GM21529 (cell line): ENCODE data around the gene IL17B.
A peak's percentile ranks its signal among the peaks of the same experiment; 100 is the strongest.
"Not testable (repeated sequence)": the region's sequence is repeated elsewhere in the genome, so short reads cannot be mapped to it uniquely, and the experiment has no call there.

ENCODE experiments used
- ATAC-seq: cut with Tn5 transposase; IDR thresholded peaks from one replicate; pipeline ENCODE4 v1.9.1; 2021; ENCODE audit not compliant: unreplicated experiment

The IL17B gene

DNA sequence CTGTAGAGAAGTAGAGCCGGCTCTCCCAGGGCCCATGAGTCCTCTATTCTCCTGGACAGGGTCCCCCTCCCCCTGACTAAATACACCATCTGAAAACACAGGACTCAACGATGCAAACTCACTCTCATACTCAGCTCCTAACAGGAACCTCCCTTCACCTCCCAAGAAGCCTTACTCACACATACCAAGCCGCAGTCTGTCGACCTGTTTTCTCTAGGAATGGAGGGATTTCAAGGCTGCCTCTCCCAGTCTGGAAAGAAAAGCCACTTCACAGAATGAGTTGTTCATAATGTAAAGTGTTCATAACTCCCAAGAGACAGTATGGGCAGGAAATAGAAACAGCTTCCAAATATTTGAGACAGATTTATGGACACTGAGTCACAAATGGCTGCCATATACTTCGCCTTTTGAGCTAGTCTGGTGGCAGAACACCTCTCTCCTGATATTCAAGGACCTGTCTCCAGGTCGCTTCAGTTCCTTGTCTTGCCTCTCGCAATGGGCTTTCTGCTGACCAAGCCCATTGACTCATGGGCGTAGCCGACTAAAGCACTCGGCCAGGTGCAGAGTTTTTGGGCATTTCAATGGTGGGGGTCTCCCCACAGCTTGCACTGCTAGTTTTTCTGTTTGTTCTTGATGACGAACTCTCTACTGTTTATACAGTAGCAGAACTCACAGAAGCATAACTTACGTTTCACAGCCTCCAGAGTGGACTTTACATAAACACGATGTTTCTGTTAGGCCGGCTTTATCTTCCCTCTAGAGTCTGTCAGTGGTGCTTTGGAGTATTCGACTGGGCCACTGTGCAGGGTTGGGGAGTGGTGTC lies 25.0 kb upstream of the IL17B start:
- no peak for ATAC-seq

DNA sequence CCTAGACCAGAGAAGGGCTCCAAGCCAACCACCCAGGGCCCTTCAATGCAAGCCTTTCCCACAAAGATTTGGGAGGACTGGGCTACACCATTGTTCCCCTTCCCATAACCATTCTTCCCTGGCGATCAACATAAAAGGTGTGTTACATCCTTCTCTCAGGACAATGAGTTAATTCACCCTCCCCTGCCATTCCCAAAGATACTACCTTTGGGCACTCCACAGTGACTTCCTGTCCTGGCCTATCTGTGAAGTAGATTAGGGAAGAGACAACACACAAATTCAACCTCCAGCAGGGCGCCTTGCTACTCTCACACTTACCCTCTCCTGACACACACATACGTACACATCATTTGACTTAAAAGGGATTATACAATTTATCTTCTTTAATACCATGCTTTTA lies 23.2 kb upstream of the IL17B start:
- ATAC-seq, result no peak

DNA sequence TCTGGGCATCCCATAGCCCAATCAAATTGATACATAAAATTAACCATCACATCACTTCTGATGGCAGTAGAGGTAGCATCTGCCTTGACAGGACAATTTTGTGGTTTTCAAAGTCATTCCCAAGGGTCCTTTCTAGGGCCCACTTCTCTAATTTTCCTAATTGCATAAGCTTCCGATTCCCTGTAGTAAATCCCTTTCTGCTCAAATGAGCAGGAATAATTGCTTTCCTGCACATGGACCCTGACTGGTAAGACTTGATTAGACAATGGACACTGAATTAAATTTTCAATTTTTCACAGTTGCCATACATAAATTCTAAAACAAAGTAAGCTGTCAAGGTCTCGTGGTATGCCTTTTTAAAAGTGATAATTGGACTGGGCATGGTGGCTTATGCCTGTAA lies 22.0 kb upstream of the IL17B start:
- no peak for ATAC-seq

- ATAC-seq, result no peak
Measured at GRCh38 chr5:149400304-149400703, 21.2 kb upstream of the IL17B start.

DNA sequence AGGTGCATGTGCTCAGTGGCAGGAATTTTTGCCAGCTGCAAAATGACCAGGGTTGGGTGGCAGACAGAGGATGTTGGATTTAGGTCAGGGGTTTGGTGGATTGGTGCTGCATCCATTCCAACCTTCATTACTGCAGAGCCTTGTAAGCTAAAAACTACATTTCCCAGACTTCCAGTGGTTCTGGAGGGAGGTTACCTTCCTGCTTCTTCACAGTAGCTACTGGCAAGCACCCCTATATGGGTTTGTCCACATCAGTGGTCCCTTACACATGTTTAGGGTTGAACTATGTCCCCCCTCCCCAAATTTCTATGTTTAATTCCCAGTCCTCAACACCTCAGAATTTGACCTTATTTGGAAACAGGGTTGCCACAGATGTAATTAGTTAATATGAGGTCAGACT lies 20.7 kb upstream of the IL17B start:
- ATAC-seq, result no peak

DNA sequence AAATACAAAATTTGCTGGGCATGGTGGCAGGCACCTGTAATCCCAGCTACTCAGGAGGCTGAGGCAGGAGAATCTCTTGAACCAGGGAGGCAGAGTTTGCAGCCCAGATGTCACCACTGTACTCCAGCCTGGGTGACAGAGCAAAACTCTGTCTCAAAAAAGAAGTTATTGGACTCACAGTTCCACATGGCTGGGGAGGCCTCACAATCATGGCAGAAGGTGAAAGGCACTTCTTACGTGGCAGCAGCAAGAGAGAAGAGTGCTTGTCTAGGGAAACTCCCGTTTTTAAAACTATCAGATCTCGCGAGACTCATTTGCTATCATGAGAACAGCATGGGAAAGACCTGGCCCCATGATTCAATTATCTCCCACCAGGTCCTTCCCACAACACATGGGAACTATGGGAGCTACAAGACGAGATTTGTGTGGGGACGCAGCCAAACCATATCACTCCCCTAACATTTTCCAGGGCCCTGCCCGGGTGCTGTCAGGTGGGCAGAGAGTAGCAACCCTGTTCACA lies 19.7 kb upstream of the IL17B start:
- ATAC-seq, result not testable (repeated sequence)

DNA sequence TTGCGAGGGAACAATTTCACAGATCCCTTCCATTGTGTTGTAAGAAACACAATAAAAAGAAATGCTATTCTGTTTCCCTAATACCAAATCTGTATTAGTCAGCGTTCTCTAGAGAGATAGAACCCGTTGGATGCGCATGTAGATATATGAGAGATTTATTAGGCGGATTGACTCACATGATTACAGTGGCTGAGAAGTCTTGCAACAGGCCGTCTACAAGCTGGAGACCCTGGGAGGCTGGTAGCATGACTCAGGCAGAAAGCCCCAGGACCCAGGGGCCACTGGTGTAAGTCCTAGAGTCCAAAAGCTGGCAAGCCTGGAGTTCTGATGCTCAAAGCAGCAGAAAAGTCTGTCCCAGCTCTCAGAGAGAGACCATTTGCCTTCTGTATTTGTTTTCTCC lies 18.4 kb upstream of the IL17B start:
- no peak for ATAC-seq

DNA sequence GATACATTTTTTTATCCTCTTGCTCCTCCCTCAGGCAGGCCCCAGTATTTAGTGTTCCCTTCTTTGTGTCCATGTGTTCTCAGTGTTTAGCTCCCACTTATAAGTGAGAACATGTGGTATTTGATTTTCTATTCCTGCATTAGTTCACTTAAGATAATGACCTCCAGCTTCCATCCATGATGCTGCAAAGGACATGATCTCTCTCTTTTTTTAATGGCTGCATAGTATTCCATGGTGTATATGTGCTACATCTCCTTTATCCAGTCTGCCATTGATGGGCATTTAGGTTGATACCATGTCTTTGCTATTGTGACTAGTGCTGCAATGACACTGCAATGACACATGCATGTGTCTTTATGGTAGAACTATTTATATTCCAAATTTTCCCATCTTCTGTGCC lies 15.9 kb upstream of the IL17B start:
- ATAC-seq, result not testable (repeated sequence)

DNA sequence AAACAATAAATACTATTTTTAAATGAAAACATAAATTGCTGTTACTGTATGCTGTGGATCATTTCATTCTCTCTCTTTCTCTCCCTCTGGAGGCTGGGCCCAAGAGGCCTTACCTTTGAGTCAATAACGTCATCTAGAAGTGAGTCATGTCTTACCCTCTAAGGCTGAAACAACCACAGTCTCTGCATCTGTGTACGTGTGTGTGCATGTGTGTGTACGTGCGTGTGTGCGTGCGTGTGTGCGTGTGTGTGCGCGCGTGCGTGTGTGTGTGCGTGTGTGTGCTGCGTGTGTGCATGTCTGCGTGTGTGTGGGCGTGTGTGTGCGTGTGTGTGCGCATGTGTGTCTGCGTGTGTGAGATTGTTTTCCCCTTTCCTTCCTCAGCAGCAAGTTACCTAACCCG lies 13.6 kb upstream of the IL17B start:
- no peak for ATAC-seq

DNA sequence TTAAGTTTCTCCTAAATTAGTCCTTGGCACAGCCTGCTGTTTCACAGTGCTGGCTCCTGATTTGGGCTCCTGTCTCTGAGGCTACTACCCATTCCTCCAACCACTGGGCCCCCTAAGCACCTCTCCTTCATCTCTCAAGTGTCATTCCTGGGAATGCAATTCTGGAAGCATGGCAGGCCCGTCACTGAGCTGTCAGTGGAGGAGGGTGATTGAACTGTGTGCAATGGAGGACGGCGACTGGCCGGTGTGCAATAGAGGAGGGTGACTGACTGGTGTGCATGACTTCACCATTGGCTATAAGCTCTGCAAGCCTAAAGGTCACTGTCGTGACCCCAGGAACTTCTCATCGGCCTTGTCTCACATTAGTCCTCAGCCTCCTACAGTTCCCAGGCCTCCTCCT lies 12.4 kb upstream of the IL17B start:
- ATAC-seq, result no peak

DNA sequence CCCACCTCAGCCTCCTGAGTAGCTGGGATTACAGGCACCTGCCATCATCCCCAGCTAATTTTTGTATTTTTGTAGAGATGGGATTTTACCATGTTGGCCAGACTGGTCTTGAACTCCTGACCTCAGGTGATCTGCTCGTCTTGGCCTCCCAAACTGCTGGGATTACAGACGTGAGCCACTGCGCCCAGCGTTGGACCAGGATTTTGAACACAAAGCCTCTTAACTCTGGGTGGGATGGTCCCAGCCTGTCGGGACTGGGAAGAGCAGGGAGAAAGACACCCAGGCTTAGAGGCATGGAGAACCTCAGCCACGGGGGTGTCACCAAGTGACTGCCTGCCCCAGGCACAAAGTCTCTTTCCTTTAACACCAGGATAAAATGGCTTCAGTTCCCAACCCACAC lies 12.0 kb upstream of the IL17B start:
- not testable (repeated sequence) for ATAC-seq

- no peak for ATAC-seq
Measured at GRCh38 chr5:149389552-149390495, 10.7 kb upstream of the IL17B start.

DNA sequence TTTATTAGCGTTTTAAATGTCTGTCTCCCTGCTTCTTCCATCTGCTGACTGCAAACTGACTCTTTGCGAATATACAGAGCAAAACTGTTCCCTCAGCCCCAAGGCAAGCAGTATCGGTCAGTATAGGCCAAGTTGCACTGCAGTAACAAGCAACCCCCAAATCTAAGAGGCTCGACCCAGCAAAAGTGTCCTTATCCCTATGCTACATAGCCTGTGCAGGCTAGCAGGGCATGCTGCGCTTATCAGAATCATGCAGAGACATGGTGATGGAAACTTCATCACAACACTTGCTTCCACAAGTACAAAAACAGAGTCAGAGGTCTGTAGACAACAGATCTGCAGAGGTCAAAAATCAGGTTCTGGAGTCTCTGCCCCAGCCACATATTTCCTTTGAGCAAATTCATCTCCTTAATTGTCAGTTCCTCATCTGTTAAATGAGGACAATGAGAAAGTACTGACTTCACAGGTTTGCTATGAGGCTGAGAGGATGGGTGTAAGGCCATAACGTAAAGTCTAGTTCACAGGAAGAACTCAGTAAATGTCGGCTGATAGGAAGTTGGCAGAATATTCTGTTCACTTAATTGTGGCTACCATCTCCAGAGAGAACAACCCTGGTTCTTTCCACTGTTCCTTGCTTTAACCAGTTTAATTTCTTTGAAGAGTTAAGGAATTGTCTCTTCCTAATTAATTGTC lies 9.6 kb upstream of the IL17B start:
- ATAC-seq, result no peak

- no peak for ATAC-seq
Measured at GRCh38 chr5:149387982-149388381, 8.9 kb upstream of the IL17B start.

GRCh38 chr5:149387081-149387631 lies 8.1 kb upstream of the IL17B start:
- ATAC-seq, result no peak

- no peak for ATAC-seq
Measured at GRCh38 chr5:149386166-149386565, 7.1 kb upstream of the IL17B start.

DNA sequence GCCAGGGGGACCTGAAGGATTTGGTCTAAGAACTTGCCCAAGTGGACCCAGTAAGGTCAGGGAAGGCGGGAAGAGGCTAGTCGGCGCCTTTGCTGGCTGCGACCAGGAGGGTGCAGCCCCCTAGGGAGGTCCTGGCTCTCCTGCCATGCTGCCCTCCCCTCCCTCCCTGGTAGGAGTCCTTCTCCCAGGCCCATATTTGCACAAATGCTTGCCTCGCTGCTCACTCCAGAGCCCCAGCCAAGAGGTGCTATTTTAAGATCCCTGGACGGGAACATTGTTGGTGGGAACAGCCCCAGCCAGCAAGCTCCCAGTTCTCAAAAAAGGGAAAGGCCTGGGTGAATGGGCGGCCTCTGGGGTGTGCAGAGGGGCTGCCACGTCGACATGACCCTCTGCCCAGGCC lies 4.3 kb upstream of the IL17B start:
- no peak for ATAC-seq

- no peak for ATAC-seq
Measured at GRCh38 chr5:149382517-149383220, 3.6 kb upstream of the IL17B start.

DNA sequence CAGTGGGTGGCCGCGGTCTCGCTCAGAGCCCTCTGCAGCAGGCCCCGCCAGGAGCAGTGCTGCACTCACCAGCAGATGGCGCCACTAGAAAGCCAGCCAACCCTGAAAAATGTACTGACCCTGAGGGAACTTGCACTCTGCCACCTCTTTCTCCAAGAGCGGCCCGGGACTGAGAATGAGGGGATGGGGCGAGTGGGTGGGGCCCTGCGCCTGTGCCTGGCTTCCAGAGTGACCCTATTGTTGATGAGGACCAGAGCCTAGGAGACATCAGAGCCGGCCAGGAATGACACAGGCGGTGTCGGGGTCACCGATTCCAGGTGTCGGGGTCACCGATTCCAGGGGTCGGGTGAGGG lies 2.9 kb upstream of the IL17B start:
- peak; percentile 87 for ATAC-seq

DNA sequence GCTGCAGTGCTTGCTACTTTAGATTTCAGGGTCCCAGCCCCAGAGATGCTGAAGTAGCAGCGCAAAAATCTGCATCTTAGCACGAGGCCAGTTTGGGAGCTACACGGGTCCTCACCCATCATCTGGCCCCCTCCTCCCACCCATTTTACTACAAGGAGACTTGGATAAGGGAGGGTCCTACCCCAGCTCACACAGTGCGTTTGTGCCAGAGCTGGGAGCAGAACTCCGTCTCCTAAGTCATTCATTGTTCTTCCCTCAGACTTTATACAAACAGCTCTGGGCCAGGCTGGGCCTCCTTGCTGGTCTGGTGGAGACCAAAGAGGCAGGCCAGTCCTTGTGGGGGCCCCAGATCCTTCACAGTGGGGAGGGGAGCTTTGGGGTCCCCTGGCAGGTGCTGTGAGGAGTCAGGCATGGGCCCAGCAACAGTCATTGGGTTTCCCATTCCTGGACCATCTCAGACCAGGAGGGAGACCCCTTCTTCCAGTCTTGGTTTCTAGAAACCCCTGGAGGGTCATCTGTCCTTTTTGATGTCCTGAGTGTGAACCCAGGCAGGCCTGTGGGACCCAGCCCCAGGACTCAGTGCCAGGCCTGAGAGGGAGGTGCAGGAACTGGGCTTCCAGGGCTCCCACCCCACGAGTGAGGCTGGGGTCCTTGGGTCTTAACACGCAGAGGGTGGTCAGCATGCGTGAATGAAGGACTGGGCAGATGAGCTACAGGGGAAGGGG lies 2.3 kb upstream of the IL17B start:
- no peak for ATAC-seq
